NK-92 treated with Interleukin-12 subunit alpha and Interleukin-12 subunit beta, amount 100 ng/mL, for 24 hours (cell line): Measurements from ENCODE around the gene ANKS1B.
"Not testable (repeated sequence)": the region's sequence is repeated elsewhere in the genome, so short reads cannot be mapped to it uniquely, and the experiment has no call there.

ENCODE experiments used
- DNase-seq: peaks from one replicate; lab custom pipeline; 2025; lab: John Stamatoyannopoulos, UW

The ANKS1B gene

GRCh38 chr12:99055299-99055698, 929.4 kb downstream of the ANKS1B start:
- DNase-seq: no peak

- DNase-seq: no peak
Measured at GRCh38 chr12:99054601-99055128, 930.1 kb downstream of the ANKS1B start.

DNA sequence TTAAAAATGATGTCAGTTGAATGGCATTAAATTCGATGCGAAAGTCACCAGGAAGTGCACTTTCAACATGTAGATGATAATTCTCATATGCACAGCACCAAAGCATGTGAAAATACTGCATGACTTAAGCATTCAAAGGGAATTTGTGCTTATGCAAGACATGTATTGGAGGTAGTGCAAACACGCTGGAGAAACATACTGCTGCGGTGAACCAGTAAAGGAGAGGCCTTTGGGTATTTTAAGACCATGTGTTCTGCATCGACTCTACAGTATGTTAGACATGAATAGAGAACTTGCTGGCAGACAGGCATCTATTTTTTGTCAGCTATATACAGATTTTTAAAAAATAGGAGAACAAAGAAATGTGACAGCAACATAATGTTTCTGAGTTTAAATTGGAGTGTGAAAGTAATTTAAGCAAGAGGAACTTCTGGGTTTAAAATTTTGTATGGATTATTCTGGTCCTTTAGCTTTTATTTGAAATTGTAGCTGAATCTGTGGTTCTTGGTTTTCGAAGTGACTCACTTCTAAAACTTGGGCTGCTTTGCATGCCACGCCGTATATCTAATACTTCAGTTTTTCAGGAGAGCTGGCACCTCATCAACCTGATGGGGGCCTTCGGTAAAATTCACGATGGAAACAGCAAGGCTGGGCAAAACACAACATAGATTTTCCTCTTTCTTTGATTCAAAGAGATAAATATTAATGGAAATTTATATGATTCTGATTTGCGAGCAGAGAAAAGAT, 930.9 kb downstream of the ANKS1B start:
- no peak for DNase-seq

DNA sequence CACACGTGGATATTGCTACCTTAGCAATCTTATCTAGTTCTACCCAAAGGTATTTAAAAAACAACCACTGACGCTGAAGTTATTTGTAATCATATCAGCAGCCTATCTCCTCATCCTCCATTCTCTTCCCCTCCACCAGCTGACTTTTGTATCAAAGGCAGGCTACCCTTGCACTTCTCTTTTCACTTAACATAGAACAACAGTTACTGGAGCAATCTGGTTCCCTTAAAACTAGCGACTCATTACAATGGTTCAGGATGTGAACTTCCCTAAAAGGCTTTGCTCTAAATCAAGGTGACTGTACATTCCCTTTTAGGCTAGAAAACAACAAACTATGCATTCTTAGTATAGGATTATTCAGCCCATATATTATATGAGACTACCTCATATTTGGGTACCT, 935.0 kb downstream of the ANKS1B start:
- DNase-seq: no peak

GRCh38 chr12:99045158-99045557, 939.6 kb downstream of the ANKS1B start:
- DNase-seq: no peak

DNA sequence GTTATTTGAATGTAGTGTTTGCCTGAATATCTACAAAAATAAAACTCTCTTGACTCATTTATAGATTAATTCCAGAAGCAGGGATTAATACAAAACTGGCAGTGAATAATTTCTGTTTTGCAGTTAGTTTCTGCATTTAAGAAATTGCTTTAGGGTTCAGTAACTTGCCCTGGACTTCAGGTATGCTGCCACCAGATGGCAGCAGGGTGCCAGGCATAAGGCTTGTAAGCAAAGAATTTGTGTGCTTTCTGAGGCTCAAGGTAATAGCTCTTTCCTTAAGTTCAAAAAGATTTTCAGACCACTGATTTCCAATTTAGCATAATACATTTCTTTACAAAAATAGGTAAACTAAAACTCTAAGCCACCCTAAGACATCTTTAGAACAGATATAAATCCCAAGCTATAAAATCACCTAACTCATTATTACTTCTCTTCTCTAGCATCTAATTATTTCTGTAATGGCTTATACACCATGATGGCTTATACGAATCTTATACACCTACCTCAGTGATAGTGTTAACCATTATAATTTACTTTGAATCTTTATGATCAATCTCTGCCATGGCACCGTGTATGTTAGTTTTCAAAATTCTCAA, 941.3 kb downstream of the ANKS1B start:
- no peak for DNase-seq

DNA sequence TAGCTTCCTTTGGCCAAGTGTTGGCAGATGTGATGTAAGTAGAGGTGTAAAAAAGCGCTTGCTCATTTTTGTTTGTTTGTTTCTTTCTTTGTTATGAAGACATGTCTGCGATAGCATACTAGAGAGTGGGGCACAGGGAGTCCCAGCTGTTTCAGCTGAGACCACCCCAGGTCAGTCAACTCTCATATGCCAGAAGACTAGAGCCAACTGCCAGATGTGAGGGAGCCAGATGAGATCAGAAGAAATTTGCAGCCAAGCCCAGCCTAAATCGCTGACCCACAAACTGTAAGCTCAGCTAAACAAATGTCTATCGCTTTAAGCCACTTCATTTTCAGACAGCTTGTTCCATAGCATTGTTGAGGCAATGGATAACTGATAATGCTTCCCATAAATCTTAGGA, 942.5 kb downstream of the ANKS1B start:
- no peak for DNase-seq

- DNase-seq: no peak
Measured at GRCh38 chr12:99039367-99040120, 945.2 kb downstream of the ANKS1B start.

DNA sequence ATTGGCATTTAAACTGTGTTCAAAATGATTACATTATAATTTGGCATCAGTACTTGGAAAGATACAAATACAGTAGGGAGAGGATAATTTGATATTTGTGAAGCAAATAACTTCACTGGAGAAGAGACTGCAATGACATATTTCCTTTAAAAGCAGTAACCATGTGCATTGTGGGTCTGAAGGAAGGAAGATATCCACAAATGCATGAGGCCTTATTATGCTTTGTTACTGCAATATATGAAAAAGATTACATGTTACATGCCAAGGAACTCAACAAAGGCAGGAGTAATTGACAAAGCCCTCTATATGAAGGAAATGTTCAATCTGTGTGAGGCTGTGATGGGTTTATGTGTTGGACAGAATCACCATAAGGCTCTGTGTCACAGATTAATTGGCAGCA, 948.2 kb downstream of the ANKS1B start:
- no peak for DNase-seq

DNA sequence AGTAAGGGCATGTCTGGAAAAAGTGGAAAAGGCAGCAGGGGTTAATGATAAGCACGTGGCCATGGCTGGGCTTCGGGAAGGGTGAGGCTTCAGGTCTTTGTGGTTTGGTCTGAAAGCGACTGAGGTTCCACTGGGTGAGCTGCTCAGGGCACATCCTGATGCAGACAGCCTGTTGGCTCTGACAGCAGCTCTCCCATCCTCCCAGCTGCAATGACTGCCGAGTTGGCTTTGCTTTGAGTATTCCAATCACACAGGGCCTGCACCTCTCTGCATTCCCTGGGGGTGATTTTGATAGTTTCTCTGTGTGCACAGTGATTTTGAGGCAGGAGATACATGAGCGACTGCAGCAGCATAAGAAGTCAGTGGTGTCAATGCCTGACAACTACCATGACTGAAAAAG, 948.9 kb downstream of the ANKS1B start:
- DNase-seq: no peak

GRCh38 chr12:99034201-99034600, 950.5 kb downstream of the ANKS1B start:
- DNase-seq: not testable (repeated sequence)

DNA sequence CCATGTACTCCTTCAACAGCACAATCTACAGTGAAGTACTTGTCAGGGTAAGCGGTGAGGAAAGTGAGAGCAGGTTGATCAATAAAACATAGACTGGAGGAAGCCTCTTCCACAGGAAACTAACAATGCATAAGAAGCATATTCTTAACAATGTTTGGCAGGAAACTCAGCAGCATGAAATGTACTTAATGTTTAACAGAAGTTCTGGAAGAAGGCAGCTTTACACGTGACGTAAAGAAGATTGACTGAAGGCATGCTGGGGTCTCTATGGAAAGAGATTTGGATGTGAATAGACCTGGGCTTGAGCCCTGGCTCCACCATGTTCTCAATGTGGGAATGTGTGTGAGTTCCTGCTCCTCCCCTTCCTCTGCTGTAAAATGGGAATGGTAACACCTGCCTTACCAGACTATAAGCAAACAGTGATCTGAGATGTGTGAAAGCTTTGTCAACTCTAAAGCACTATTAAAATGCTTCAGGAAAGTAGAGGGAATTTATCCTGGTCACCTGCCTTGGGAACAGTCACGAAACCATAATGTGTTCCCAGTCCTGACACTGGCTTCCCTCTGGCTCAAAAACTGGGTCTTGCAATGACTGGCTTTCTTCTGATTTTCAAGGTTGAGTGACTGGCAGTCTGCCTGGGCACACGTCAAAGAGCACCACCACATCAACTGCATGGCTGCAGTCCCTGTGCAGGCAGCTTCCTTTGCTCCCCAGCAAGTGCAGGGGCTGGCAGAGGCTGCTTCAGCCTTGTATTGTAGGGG, 955.0 kb downstream of the ANKS1B start:
- DNase-seq: no peak

- DNase-seq: no peak
Measured at GRCh38 chr12:99027461-99027860, 957.3 kb downstream of the ANKS1B start.

DNA sequence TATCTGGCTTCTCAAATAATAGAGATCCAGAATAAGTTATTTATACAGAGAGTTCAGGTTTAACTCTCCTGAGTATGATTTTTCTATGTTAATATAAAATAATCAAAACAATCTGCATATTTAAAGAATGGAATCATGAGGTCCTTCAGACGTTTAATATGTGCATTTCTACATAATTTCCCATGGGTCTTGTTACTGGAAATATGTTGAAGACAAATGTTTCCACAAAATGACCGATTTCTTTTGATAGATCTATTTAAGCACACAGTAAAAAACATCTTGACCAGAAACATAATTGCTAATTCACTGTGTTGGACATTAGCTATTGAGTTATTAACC, 957.7 kb downstream of the ANKS1B start:
- DNase-seq: no peak

DNA sequence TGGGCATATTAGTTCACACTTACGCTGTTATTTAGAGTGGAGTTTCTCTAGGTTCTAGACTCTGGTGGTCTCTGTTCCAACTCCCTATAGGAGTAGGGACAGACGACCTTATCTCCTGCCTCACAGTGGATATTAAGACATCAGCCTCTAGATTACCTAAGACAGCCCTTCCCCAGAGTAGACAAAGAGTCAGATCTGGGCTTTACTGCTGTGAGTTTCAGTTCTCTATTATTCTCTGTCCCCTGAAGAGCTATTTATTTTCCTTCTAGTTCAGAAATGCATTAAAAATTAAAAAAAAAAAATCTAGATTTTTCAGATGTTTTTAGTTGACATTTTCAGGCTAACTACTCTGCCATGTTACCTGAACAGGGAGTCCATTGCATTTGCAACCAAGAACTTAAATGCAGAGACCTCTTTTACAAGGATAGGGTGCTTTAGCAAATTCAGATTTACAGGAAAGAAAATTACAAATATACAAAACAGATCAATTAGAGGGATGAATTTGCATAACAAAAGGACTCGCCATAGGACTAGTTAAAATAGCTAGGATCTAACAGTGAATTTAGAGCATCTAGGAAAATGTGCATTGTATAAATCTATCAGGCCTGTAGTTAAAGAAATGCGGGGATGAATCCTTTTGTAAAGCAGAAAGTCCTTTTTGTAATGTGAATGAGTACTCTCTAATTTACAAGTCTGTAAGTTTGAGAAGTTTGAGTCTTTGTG, 958.2 kb downstream of the ANKS1B start:
- DNase-seq: no peak

DNA sequence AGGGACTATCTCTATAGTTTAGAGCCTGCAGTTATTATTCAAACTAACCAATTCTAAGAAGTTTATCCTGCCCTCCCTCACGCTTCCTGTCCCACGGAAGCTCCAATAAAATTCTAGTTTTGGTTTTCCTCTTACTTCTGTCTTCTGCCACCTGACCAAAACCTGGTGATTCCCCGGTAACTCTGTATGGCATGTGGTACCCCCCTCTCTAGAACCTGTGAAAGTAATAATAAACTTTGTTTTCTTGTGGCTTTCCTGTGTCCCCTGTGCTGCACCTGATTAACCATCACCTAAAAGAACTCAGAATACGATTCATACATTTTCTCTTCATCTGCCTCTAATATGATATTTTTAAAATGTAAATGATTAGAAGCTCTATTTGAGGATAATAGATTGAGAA, 959.9 kb downstream of the ANKS1B start:
- DNase-seq: no peak

GRCh38 chr12:99024191-99024590, 960.5 kb downstream of the ANKS1B start:
- DNase-seq: no peak

DNA sequence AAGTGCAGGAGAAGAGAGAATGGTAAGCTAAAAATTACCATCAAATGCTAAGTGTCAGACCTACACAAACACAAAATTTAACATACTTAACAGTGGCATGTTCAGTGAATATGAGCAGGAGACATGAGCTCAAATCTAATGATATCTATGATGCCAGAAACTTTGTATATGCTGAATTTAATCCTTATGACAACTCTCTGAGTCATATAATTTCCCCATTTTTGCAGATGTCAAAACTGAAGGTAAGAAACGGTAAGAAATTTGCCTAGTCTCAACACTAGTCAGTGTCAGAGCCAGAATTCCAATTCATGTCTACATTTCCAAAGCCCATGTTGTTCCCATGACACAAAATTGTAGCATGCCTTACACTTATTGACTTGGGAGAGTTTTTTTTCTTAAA, 963.9 kb downstream of the ANKS1B start:
- DNase-seq: no peak

DNA sequence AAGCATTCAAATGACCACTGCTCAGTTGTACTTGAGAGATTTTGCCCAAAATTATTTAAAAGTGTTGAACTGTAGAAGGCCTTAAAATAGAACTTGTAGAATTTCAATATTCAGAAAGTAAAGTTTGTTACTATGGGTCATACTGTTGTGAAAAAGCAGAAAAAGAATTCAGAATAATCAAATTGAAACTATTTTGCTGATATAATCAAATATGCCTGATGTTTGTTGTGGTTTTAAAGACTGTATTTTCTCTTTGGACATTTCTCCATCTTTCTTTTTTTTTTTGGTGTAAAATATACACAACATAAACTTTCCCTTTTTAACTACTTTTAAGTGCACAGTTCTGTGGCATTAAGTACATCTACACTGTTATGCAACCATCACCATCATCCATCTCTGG, 964.9 kb downstream of the ANKS1B start:
- DNase-seq: no peak

GRCh38 chr12:99017971-99018370, 966.8 kb downstream of the ANKS1B start:
- DNase-seq: no peak

- no peak for DNase-seq
Measured at GRCh38 chr12:99009654-99010296, 975.0 kb downstream of the ANKS1B start.
